Neural progenitor cell (in vitro differentiated cells): ENCODE results near the gene SS18L1. TPM values are rescaled to one million over a fixed set of nuclear protein-coding genes. Genes with fewer than 3 reads are reported as not detected.

Source experiments
- DNase-seq: peaks from one replicate; pipeline ENCODE4 v3.0.0-alpha.2; 2016; ENCODE audit warnings: low spot score
- H2AFZ ChIP-seq: fragments of 200-600 bp; sonication (generic); replicated peaks from 2 replicates; pipeline ENCODE4 v1.6.1; 2016; ENCODE audit warnings: antibody characterized with exemption
- H3F3A ChIP-seq: fragments of 200-600 bp; sonication (generic); 2 replicates; pipeline ENCODE4 v1.6.1; 2016; ENCODE audit warnings: antibody characterized with exemption, low read depth
- H3K27ac ChIP-seq: fragments of 200-600 bp; sonication (generic); 2 replicates; pipeline ENCODE4 v1.5.1; 2016; ENCODE audit warnings: mild to moderate bottlenecking
- H3K27me3 ChIP-seq: fragments of 200-600 bp; sonication (generic); 2 replicates; pipeline ENCODE4 v1.6.1; 2016; ENCODE audit warnings: mild to moderate bottlenecking, moderate library complexity
- H3K36me3 ChIP-seq: fragments of 200-600 bp; sonication (generic); 2 replicates; pipeline ENCODE4 v1.5.1; 2016
- H3K4me1 ChIP-seq: fragments of 200-600 bp; sonication (generic); 2 replicates; pipeline ENCODE4 v1.6.1; 2016; ENCODE audit warnings: mixed run types
- H3K4me2 ChIP-seq: fragments of 200-600 bp; sonication (generic); 2 replicates; pipeline ENCODE4 v1.6.1; 2016
- H3K4me3 ChIP-seq: fragments of 200-600 bp; sonication (generic); 2 replicates; pipeline ENCODE4 v1.5.1; 2016
- H3K79me2 ChIP-seq: fragments of 200-600 bp; sonication (generic); 2 replicates; pipeline ENCODE4 v1.6.1; 2016; ENCODE audit warnings: low read depth
- H3K9ac ChIP-seq: fragments of 200-600 bp; sonication (generic); 2 replicates; pipeline ENCODE4 v1.6.1; 2016
- H3K9me3 ChIP-seq: fragments of 200-600 bp; sonication (generic); 2 replicates; pipeline ENCODE4 v1.5.1; 2016; ENCODE audit warnings: low read depth
- H4K20me1 ChIP-seq: fragments of 200-600 bp; sonication (generic); 2 replicates; pipeline ENCODE4 v1.6.1; 2016; ENCODE audit warnings: low read depth
- H3K27ac Mint-ChIP-seq: 3 replicates; pipeline ENCODE4 v1.8.0; 2021; ENCODE audit warnings: mixed read lengths
- H3K27me3 Mint-ChIP-seq: 2 replicates; pipeline ENCODE4 v1.8.0; 2022; ENCODE audit warnings: low read depth, mild to moderate bottlenecking, inconsistent platforms, moderate library complexity, mixed read lengths; ENCODE audit not compliant: insufficient read depth
- H3K36me3 Mint-ChIP-seq: 3 replicates; pipeline ENCODE4 v1.8.0; 2021; ENCODE audit warnings: mixed read lengths
- H3K4me1 Mint-ChIP-seq: 3 replicates; pipeline ENCODE4 v1.8.0; 2021; ENCODE audit warnings: mixed read lengths
- H3K4me3 Mint-ChIP-seq: 3 replicates; pipeline ENCODE4 v1.8.0; 2021; ENCODE audit warnings: mild to moderate bottlenecking, moderate library complexity, mixed read lengths
- H3K9me3 Mint-ChIP-seq: 3 replicates; pipeline ENCODE4 v1.8.0; 2020; ENCODE audit warnings: mixed read lengths
- CTCF ChIP-seq: fragments of 200-600 bp; sonication (generic); IDR thresholded peaks from 2 replicates; pipeline ENCODE4 v1.5.1; 2017; ENCODE audit warnings: antibody characterized with exemption, mild to moderate bottlenecking
- EZH2 ChIP-seq: fragments of 200-600 bp; sonication (generic); IDR thresholded peaks from 2 replicates; pipeline ENCODE4 v1.6.1; 2017; ENCODE audit warnings: antibody characterized with exemption, mild to moderate bottlenecking, moderate library complexity
- EZH2phosphoT487 ChIP-seq: fragments of 200-600 bp; sonication (generic); IDR thresholded peaks from 2 replicates; pipeline ENCODE4 v1.6.1; 2017; ENCODE audit warnings: antibody characterized with exemption
- total RNA-seq: library from RNA; depleted of rRNA; stranded (reverse); fragments of >200 nt; gene quantifications from 2 replicates; pipeline ENCODE4 v1.2.3, GENCODE V29; 2015; ENCODE audit warnings: low replicate concordance

Gene SS18L1
- total RNA-seq, 1 donor from 2014 or later, result 25.5 TPM

- Histone ChIP-seq H3K79me2 (peaks cover 56% of the 10 kb centered on the region), H3K27ac (no peak overlapping the region), H3F3A (peaks cover 57% of the 10 kb centered on the region), H3K4me3 (no peak overlapping the region), H3K4me2 (no peak overlapping the region), H3K4me1 (peaks cover 10% of the 10 kb centered on the region), H4K20me1 (peaks cover 81% of the 10 kb centered on the region), H3K36me3 (peaks cover 8% of the 10 kb centered on the region), H3K27me3 (no peaks in the 10 kb centered on the region), H3K9me3 (no peaks in the 10 kb centered on the region), H3K9ac (no peak overlapping the region), H2AFZ (no peak overlapping the region)
- H3K36me3 Mint-ChIP-seq, result peaks cover 29% of the 10 kb centered on the region
- DNase-seq, result no peak
- no peak overlapping the region for H3K27ac Mint-ChIP-seq
- no peak for TF ChIP-seq CTCF
- no peak for TF ChIP-seq EZH2
- no peak for TF ChIP-seq EZH2phosphoT487
- H3K4me3 Mint-ChIP-seq, result no peak overlapping the region
- H3K27me3 Mint-ChIP-seq, result peaks cover 10% of the 10 kb centered on the region
- H3K4me1 Mint-ChIP-seq, result peaks cover 23% of the 10 kb centered on the region
- H3K9me3 Mint-ChIP-seq, result no peaks in the 10 kb centered on the region
Measured at GRCh38 chr20:62139636-62140035, 3.9 kb upstream of the SS18L1 start.

GRCh38 chr20:62141043-62141396 is 2.5 kb upstream of the SS18L1 start:
- H3K4me3 Mint-ChIP-seq, result peak overlapping the region; percentile 96
- no peaks in the 10 kb centered on the region for H3K27me3 ChIP-seq
- DNase-seq, result no peak
- peaks cover 8% of the 10 kb centered on the region for H3K36me3 ChIP-seq
- H3K9me3 Mint-ChIP-seq, result no peaks in the 10 kb centered on the region
- no peak overlapping the region for H3K9ac ChIP-seq
- H3K27ac Mint-ChIP-seq, result no peak overlapping the region
- peaks cover 35% of the 10 kb centered on the region for H3K4me1 Mint-ChIP-seq
- H3K4me2 ChIP-seq, result peak overlapping the region; percentile 96
- peaks cover 14% of the 10 kb centered on the region for H3K27me3 Mint-ChIP-seq
- H3K9me3 ChIP-seq, result no peaks in the 10 kb centered on the region
- peaks cover 33% of the 10 kb centered on the region for H3K36me3 Mint-ChIP-seq
- TF ChIP-seq CTCF (no peak), EZH2 (no peak), EZH2phosphoT487 (no peak)
- peaks cover 83% of the 10 kb centered on the region for H4K20me1 ChIP-seq
- peaks cover 70% of the 10 kb centered on the region for H3K79me2 ChIP-seq
- H2AFZ ChIP-seq, result no peak overlapping the region
- H3K4me1 ChIP-seq, result peaks cover 13% of the 10 kb centered on the region
- H3K4me3 ChIP-seq, result peak overlapping the region; percentile 92
- no peak overlapping the region for H3K27ac ChIP-seq
- H3F3A ChIP-seq, result peaks cover 43% of the 10 kb centered on the region

- peaks cover 13% of the 10 kb centered on the region for H3K4me1 ChIP-seq
- peak overlapping the region; percentile 96 for H3K4me2 ChIP-seq
- peaks cover 37% of the 10 kb centered on the region for H3F3A ChIP-seq
- no peak overlapping the region for H3K27ac ChIP-seq
- peak overlapping the region; percentile 92 for H3K4me3 ChIP-seq
- H3K9me3 ChIP-seq, result no peaks in the 10 kb centered on the region
- no peaks in the 10 kb centered on the region for H3K27me3 ChIP-seq
- Mint-ChIP-seq H3K9me3 (no peaks in the 10 kb centered on the region), H3K27me3 (peaks cover 14% of the 10 kb centered on the region), H3K4me1 (peaks cover 38% of the 10 kb centered on the region), H3K36me3 (peaks cover 33% of the 10 kb centered on the region), H3K4me3 (peak overlapping the region; percentile 96), H3K27ac (peak overlapping the region; percentile 83)
- DNase-seq, result peak; percentile 54
- H3K79me2 ChIP-seq, result peaks cover 76% of the 10 kb centered on the region
- H2AFZ ChIP-seq, result no peak overlapping the region
- peaks cover 8% of the 10 kb centered on the region for H3K36me3 ChIP-seq
- TF ChIP-seq CTCF, result peak; percentile 46
- no peak for TF ChIP-seq EZH2
- H3K9ac ChIP-seq, result peak overlapping the region; percentile 93
- peaks cover 83% of the 10 kb centered on the region for H4K20me1 ChIP-seq
Measured at GRCh38 chr20:62141397-62142251, 1.9 kb upstream of the SS18L1 start.
